ENCODE measurements around the gene NLRP9.

Gene NLRP9

DNA sequence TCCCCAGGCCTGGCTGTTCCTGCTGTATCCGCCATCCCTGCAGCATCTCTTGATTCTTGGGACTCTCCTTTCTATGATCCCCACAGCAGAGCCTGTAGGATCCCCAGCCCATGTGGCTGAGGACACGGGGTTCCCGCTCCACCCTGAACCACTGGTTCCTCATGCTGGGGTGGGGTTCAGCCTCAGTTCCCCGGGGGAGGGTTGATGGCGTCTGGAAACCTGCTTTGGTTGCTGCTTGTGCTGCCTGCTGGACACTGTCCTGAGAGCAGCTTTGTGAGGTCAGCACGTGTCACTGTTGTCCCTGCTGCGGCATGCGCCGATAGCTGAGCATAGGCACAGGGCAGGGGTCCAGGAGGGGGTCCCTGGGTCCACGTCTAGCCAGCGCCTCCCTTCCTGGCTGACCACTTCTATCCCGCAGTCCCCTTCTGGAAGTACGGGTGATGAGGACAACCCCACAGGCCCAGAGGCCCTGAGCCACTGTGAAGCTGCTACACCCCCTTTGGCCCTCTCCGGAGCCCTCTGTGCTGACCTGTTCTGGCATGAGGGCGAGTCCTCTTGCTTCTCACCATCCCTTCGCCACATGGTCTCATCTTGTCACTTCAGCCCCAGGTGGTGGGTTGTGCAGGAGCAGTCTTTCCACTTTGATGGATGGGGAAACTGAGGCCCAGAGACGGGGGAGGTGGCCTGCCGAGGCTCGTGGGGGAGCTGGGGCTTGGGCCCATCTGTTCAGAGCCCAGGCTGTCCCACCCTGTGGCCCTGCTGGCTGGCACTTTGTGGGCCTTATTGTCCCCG, 57.7 kb downstream of the NLRP9 start:
- DNase-seq (ENCODE audit: low read depth), result no peak
- no peak overlapping the region for H3K4me3 ChIP-seq (ENCODE audit: low read depth, low read length)
- TF ChIP-seq, protein P1, sequence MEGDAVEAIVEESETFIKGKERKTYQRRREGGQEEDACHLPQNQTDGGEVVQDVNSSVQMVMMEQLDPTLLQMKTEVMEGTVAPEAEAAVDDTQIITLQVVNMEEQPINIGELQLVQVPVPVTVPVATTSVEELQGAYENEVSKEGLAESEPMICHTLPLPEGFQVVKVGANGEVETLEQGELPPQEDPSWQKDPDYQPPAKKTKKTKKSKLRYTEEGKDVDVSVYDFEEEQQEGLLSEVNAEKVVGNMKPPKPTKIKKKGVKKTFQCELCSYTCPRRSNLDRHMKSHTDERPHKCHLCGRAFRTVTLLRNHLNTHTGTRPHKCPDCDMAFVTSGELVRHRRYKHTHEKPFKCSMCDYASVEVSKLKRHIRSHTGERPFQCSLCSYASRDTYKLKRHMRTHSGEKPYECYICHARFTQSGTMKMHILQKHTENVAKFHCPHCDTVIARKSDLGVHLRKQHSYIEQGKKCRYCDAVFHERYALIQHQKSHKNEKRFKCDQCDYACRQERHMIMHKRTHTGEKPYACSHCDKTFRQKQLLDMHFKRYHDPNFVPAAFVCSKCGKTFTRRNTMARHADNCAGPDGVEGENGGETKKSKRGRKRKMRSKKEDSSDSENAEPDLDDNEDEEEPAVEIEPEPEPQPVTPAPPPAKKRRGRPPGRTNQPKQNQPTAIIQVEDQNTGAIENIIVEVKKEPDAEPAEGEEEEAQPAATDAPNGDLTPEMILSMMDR (IDR thresholded peaks at IDR 0.05; ENCODE audit: control insufficient read depth, extremely low read depth, insufficient read depth), result no peak

DNA sequence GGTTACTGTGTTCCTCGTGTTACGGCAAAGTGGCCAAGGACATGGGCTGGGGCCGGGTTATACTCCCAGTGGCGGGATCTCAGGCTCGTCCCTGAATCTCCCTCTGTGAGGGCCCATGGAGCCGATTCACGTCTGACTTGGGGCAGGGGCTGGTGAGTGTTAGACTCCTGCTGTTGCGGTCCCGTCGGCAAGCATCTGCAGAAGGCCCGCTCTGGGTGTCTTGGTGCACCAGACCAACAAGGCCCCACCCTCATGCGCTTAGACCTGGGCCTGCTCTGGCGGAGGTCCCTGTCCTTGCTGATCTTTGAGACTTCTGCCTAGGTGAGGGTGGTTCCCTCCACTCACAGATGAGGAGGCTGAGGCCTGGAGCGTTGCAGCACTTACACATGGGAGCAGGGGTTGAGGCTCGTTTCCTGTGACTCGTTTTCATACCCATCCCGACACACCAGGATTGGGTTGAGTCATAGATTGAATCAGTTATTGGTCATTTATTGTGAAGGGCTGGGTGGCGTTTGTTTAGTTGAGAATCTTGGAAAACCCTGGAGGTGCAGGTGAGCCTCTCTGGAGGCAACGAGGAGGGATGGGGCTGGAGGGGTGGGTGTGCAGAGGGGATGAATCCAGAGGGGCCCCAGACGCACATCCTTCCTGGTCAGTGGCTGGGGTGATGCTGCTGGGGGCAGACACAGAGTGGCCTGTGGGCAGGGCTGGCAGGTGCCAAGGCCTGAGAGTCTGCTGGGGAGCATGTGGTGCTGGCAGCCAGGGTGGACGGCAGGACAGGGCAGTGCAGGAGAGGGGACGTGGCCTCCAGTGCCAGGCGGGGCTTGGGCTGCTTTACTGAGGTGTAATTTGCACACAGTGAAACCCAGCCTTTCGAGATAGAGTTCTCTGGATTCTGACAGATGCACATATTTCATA, 58.6 kb downstream of the NLRP9 start:
- no peak for DNase-seq (ENCODE audit: low read depth)
- no peak overlapping the region for H3K4me3 ChIP-seq (ENCODE audit: low read depth, low read length)
- TF ChIP-seq, protein P1 (IDR thresholded peaks at IDR 0.05; ENCODE audit: control insufficient read depth, extremely low read depth, insufficient read depth), result no peak

DNA sequence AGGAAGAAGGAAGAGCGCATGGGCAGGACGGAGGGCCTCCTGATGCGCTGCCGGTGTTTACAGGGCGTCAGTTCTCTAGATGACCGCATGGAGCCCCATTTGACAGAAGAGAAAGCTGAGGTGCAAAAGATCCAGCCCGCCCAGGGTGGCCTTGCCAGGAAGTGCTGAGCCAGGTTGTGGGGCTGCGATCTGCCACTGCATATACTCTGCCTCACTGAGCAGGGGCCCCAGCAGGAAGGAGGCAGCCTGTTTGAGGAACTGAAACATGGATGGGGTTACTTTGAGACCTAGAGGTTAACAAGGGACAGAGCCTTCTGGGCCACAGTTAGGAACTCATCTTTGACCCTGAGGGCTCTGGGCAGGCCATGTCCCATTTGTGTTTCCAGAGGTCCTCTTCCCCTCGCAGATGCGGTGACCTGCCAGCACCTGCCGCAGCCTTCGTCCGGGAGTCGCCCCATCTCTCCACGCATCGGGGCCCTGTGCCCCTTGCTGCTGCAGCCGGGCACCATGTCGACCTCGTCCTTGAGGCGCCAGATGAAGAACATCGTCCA, 60.0 kb downstream of the NLRP9 start:
- TF ChIP-seq, protein P1 (IDR thresholded peaks at IDR 0.05; ENCODE audit: control insufficient read depth, extremely low read depth, insufficient read depth), result no peak
- peak overlapping the region; percentile 77; the same call in 1 of the 2 replicates for H3K4me3 ChIP-seq (ENCODE audit: low read depth, low read length)
- no peak for DNase-seq (ENCODE audit: low read depth)

DNA sequence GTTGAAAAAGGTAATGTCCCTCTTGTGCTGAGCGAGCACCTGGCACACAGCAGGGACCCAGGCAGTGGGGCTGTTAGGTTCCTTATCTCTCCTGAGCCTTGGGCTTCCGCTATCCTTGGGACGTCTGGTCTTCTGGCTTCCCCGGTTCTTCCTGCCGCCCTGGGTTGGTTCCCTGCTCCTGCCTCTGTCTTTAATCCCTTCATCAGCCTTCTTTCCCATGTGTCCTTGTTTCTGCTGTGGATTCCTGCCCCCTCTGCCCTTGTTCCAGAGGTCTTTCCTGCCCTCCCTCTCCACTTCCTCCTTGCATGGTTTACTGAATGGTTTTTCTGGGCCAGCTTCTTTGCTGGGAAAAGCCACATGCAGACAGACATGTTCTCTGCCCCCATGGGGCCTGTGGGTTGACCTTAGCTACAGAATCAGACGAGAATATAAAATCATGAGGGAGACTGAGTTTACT, 60.6 kb downstream of the NLRP9 start:
- H3K4me3 ChIP-seq (ENCODE audit: low read depth, low read length), result peak overlapping the region; percentile 77
- TF ChIP-seq, protein P1 (IDR thresholded peaks at IDR 0.05; ENCODE audit: control insufficient read depth, extremely low read depth, insufficient read depth), result no peak
- no peak for DNase-seq (ENCODE audit: low read depth)

DNA sequence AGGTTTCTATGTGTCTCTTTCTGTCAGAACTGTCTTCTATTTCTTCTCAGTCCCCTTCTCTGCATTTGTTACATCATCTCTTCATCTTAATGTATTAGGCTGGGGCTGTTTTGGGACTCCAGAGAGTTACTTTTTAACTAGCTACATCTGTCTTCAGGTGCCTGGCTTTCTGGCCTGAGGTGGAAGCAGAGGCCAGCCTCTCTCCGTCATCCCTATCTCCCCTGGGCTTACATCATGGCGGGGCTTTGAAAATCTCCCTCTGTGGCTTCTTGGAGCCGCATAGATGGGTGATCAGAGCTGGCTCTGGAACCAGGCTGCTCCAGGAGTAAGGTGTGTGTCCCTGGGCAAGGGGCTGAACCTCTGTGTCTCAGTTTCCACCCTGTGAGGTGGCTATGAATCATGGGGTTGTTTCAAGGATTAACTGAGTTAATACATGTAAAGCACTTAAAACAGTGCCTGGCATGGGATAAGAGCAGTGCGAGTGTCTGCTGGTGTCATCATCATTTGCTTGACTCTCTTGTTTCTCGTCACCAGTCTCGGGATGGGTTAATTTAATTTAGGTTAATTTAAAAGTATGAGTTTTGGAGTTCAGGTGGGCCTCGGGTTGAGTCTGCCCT, 61.2 kb downstream of the NLRP9 start:
- peak overlapping the region; percentile 77 for H3K4me3 ChIP-seq (ENCODE audit: low read depth, low read length)
- no peak for DNase-seq (ENCODE audit: low read depth)
- TF ChIP-seq, protein P1 (IDR thresholded peaks at IDR 0.05; ENCODE audit: control insufficient read depth, extremely low read depth, insufficient read depth), result no peak

DNA sequence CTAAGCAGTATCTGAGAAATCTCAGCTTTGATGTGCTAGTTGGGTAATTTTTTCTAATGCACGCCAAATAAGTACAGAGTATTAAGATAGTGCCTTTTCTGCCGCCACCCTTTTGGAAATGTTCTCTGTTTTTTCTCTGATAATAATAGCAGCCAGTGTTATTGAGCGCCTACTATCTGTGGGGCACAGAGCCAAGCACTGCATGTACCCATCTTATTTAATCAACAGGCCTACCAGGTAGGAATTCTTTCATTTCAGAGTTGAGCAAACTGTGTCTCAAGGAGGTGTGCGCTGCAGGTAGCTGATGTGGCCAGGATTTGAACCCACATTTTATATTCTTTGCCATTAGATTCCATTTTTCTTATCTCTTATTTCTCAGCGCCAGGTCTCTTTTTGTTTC, 61.8 kb downstream of the NLRP9 start:
- H3K4me3 ChIP-seq (ENCODE audit: low read depth, low read length), result peak overlapping the region; percentile 77
- TF ChIP-seq, protein P1 (IDR thresholded peaks at IDR 0.05; ENCODE audit: control insufficient read depth, extremely low read depth, insufficient read depth), result peak; percentile 55

More for the DNA sequence above, 61.8 kb downstream of the NLRP9 start:
- peak; percentile 93 for DNase-seq (ENCODE audit: low read depth)

All from LNCaP clone FGC (cell line).